HG03039 (cell line): ENCODE measurements around the gene CDK11A.

Experiments
- ATAC-seq: cut with Tn5 transposase; IDR thresholded peaks from one replicate; pipeline ENCODE4 v1.9.1; 2021; ENCODE audit warnings: mild to moderate bottlenecking, moderate library complexity; ENCODE audit not compliant: unreplicated experiment

Gene CDK11A

GRCh38 chr1:1724035-1724864, at the start of gene CDK11A:
TSS of gene CDK11A (minus strand) at chr1:1724357. CDS start at chr1:1722818, 1,539 bp downstream.
- ATAC-seq: peak; percentile 89

- ATAC-seq: no peak
Observed at GRCh38 chr1:1773874-1774273, 49.7 kb upstream of the CDK11A start.

GRCh38 chr1:1771096-1771495, 46.9 kb upstream of the CDK11A start:
- ATAC-seq: no peak

GRCh38 chr1:1770102-1770501, 45.9 kb upstream of the CDK11A start:
- no peak for ATAC-seq

GRCh38 chr1:1768249-1768992, 44.3 kb upstream of the CDK11A start:
- no peak for ATAC-seq

GRCh38 chr1:1764876-1765470, 40.8 kb upstream of the CDK11A start:
- no peak for ATAC-seq

- ATAC-seq: no peak
Observed at GRCh38 chr1:1763657-1764621, 39.8 kb upstream of the CDK11A start.

GRCh38 chr1:1761504-1762376, 37.6 kb upstream of the CDK11A start:
- no peak for ATAC-seq

GRCh38 chr1:1760715-1761114, 36.6 kb upstream of the CDK11A start:
- ATAC-seq: no peak

GRCh38 chr1:1760345-1760650, 36.1 kb upstream of the CDK11A start:
- ATAC-seq: no peak

GRCh38 chr1:1759456-1760344, 35.5 kb upstream of the CDK11A start:
- ATAC-seq: no peak

GRCh38 chr1:1758692-1759455, 34.7 kb upstream of the CDK11A start:
- no peak for ATAC-seq

GRCh38 chr1:1758059-1758621, 34.0 kb upstream of the CDK11A start:
- ATAC-seq: no peak

- no peak for ATAC-seq
Observed at GRCh38 chr1:1757422-1758058, 33.4 kb upstream of the CDK11A start.

- ATAC-seq: no peak
Observed at GRCh38 chr1:1756661-1757421, 32.7 kb upstream of the CDK11A start.

- no peak for ATAC-seq
Observed at GRCh38 chr1:1755852-1756251, 31.7 kb upstream of the CDK11A start.

- ATAC-seq: no peak
Observed at GRCh38 chr1:1755426-1755825, 31.3 kb upstream of the CDK11A start.
